ENCODE measurements around the gene PIWIL4.

The PIWIL4 gene

GRCh38 chr11:94665116-94665659, 98.0 kb downstream of the PIWIL4 start:
- Mint-ChIP-seq H3K9me3 (peaks cover 7% of the 10 kb centered on the region), H3K27ac (peak overlapping the region in 1 of 3 experiments; percentile 39), H3K4me1 (peaks cover 20% of the 10 kb centered on the region), H3K36me3 (ENCODE audit: low read depth) (no peaks in the 10 kb centered on the region), H3K27me3 (ENCODE audit: low read depth) (peaks cover 4% of the 10 kb centered on the region), H3K4me3 (no peak overlapping the region)
- TF ChIP-seq, protein P1, sequence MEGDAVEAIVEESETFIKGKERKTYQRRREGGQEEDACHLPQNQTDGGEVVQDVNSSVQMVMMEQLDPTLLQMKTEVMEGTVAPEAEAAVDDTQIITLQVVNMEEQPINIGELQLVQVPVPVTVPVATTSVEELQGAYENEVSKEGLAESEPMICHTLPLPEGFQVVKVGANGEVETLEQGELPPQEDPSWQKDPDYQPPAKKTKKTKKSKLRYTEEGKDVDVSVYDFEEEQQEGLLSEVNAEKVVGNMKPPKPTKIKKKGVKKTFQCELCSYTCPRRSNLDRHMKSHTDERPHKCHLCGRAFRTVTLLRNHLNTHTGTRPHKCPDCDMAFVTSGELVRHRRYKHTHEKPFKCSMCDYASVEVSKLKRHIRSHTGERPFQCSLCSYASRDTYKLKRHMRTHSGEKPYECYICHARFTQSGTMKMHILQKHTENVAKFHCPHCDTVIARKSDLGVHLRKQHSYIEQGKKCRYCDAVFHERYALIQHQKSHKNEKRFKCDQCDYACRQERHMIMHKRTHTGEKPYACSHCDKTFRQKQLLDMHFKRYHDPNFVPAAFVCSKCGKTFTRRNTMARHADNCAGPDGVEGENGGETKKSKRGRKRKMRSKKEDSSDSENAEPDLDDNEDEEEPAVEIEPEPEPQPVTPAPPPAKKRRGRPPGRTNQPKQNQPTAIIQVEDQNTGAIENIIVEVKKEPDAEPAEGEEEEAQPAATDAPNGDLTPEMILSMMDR (IDR thresholded peaks at IDR 0.05; ENCODE audit: unreplicated experiment in 3 of 3): no peak

DNA sequence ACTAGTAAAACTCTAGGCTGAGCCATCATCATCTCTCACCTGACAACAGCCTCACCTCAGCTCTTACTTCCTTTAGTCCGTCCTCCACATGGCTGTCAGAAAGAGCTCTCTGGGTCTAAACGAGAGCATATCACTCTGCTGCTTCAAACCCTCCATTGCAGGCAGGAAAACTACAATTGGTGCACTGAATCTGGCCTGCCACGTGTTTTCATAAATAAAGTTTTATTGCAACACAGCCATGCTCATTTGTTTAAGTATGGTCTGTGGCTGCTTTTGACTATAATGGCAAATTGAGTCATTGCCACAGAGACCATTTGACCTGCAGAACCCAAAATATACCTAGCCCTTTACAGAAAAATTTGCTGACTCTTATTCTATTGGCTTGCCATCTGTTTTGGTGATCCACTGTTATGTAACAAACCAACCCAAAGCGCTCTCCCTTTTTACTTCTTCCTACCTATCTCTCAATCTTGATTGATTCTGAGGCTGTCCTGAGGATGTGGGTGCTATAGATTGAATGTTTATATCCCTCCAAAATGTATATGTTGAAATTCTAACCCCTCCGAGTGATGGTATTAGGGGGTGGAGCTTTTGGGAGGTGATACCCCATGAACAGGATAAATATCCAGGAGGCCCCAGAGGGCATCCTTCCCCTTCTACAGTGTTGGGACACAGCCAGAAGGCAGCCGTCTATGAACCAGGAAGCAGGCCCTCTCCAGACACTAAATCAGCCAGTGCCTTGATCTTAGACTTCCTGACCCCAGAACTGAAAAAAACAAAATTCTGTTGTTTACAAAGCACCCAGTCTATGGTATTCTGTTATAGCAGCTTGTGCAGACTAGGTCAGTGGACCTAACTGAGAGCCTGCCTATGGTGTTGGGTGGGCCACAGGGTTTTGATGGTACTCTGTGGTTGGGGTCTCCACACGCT, 99.9 kb downstream of the PIWIL4 start:
- Mint-ChIP-seq H3K9me3 (peaks cover 7% of the 10 kb centered on the region), H3K4me3 (no peak overlapping the region), H3K36me3 (ENCODE audit: low read depth) (no peaks in the 10 kb centered on the region), H3K27me3 (ENCODE audit: low read depth) (peaks cover 4% of the 10 kb centered on the region), H3K27ac (no peak overlapping the region), H3K4me1 (peaks cover 25% of the 10 kb centered on the region)
- TF ChIP-seq, protein P1 (IDR thresholded peaks at IDR 0.05; ENCODE audit: unreplicated experiment in 3 of 3): no peak

DNA sequence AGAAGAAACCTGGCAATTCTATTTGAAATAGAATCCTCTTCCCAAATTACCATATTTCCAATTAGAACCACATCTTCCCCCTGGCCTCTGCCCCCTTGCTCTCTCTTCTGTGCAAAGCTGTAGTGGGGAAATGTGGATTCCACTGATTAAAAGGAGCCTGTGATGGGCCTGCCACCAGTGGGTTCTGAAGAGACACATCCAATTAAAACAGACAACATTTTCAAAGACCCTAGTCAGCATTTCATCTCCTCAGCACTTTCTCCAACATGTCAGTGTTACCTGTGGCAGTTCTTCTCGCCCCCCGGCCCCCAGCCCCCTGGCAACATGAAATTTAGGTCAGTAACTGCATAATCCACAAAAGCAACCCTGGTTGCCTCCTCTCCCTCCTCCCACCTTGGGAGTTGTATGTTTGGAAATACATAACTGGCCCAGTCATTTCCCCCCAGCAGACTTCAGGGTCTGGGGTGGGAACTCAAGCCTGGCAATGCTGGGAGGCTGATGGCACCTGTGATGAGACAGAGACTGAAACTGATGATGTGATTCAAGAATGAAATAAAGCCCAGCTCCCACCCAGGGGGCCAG, 101.1 kb downstream of the PIWIL4 start:
- peaks cover 4% of the 10 kb centered on the region for H3K9me3 Mint-ChIP-seq
- H3K27me3 Mint-ChIP-seq (ENCODE audit: low read depth): peaks cover 4% of the 10 kb centered on the region
- TF ChIP-seq, protein P1 (IDR thresholded peaks at IDR 0.05; ENCODE audit: unreplicated experiment in 3 of 3): no peak
- no peaks in the 10 kb centered on the region for H3K36me3 Mint-ChIP-seq (ENCODE audit: low read depth)
- no peak overlapping the region for H3K4me3 Mint-ChIP-seq
- peak overlapping the region in 1 of 3 experiments; percentile 71 for H3K27ac Mint-ChIP-seq
- peaks cover 31% of the 10 kb centered on the region for H3K4me1 Mint-ChIP-seq

DNA sequence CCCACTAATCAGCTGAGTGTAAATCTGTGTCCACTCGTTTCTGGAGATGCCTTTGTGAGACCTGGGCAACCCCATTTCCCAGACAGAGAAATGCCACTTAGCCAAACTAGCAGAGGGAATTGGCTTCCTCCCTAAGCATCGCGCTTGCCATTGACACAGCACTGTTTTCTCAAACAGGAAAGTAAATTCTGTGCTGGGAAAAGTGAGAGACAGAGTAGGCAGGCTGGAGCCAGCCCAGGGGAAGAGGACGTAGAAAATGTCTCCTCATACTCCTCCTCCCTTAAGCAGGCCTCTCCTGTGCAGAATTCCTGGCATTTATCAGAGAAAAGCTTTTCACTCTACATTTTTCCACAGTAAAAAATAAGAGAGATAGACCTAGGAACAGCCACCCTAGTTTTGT, 101.9 kb downstream of the PIWIL4 start:
- peaks cover 4% of the 10 kb centered on the region for H3K27me3 Mint-ChIP-seq (ENCODE audit: low read depth)
- H3K4me1 Mint-ChIP-seq: peaks cover 38% of the 10 kb centered on the region
- peak overlapping the region in 2 of 3 experiments; percentile 71 to 75 for H3K27ac Mint-ChIP-seq
- H3K4me3 Mint-ChIP-seq: no peak overlapping the region
- H3K36me3 Mint-ChIP-seq (ENCODE audit: low read depth): no peaks in the 10 kb centered on the region
- TF ChIP-seq, protein P1 (IDR thresholded peaks at IDR 0.05; ENCODE audit: unreplicated experiment in 3 of 3): no peak
- peaks cover 3% of the 10 kb centered on the region for H3K9me3 Mint-ChIP-seq
